ENCODE data around the gene SPTB. TPM values are rescaled to one million over a fixed set of nuclear protein-coding genes. Genes with fewer than 3 reads are reported as not detected.
A peak's percentile ranks its signal among the peaks of the same experiment; 100 is the strongest.

Gene SPTB
- total RNA-seq, 1 donor from 2014 or later, result 8.9 TPM

GRCh38 chr14:64709126-64709525 lies 170.6 kb downstream of the SPTB start:
- Mint-ChIP-seq H3K4me1 (peaks cover 47% of the 10 kb centered on the region), H3K27me3 (ENCODE audit: low read depth) (no peaks in the 10 kb centered on the region), H3K9me3 (peaks cover 25% of the 10 kb centered on the region), H3K36me3 (peaks cover 23% of the 10 kb centered on the region), H3K27ac (peak overlapping the region; percentile 70), H3K4me3 (peak overlapping the region; percentile 39)
- no peak for DNase-seq (ENCODE audit: low spot score in 2 of 2, unreplicated experiment in 2 of 2)
- TF ChIP-seq CTCF (IDR thresholded peaks at IDR 0.05; ENCODE audit: unreplicated experiment), result no peak

GRCh38 chr14:64708148-64709004 lies 171.3 kb downstream of the SPTB start:
- no peak for DNase-seq (ENCODE audit: low spot score in 2 of 2, unreplicated experiment in 2 of 2)
- Mint-ChIP-seq H3K4me1 (peaks cover 52% of the 10 kb centered on the region), H3K9me3 (peaks cover 17% of the 10 kb centered on the region), H3K4me3 (peak overlapping the region; percentile 39), H3K27ac (peak overlapping the region; percentile 70), H3K27me3 (ENCODE audit: low read depth) (no peaks in the 10 kb centered on the region), H3K36me3 (peaks cover 18% of the 10 kb centered on the region)
- no peak for TF ChIP-seq CTCF (IDR thresholded peaks at IDR 0.05; ENCODE audit: unreplicated experiment)

GRCh38 chr14:64707661-64708060 lies 172.0 kb downstream of the SPTB start:
- peak overlapping the region; percentile 70 for H3K27ac Mint-ChIP-seq
- no peak for DNase-seq (ENCODE audit: low spot score in 2 of 2, unreplicated experiment in 2 of 2)

GRCh38 chr14:64706593-64707193 lies 173.0 kb downstream of the SPTB start:
- Mint-ChIP-seq H3K27ac (peak overlapping the region; percentile 70), H3K9me3 (peaks cover under 1% of the 10 kb centered on the region), H3K36me3 (peaks cover 3% of the 10 kb centered on the region), H3K27me3 (ENCODE audit: low read depth) (no peaks in the 10 kb centered on the region), H3K4me1 (peaks cover 67% of the 10 kb centered on the region), H3K4me3 (peak overlapping the region; percentile 83)
- TF ChIP-seq CTCF (IDR thresholded peaks at IDR 0.05; ENCODE audit: unreplicated experiment), result no peak
- no peak for DNase-seq (ENCODE audit: low spot score in 2 of 2, unreplicated experiment in 2 of 2)

More at GRCh38 chr14:64707661-64708060, 172.0 kb downstream of the SPTB start:
- Mint-ChIP-seq H3K36me3 (peaks cover 11% of the 10 kb centered on the region), H3K4me1 (peaks cover 60% of the 10 kb centered on the region), H3K4me3 (peak overlapping the region; percentile 58), H3K27me3 (ENCODE audit: low read depth) (no peaks in the 10 kb centered on the region), H3K9me3 (peaks cover 10% of the 10 kb centered on the region)
- no peak for TF ChIP-seq CTCF (IDR thresholded peaks at IDR 0.05; ENCODE audit: unreplicated experiment)

GRCh38 chr14:64706119-64706592 lies 173.6 kb downstream of the SPTB start:
- peak overlapping the region; percentile 83 for H3K4me3 Mint-ChIP-seq
- peak overlapping the region; percentile 94 for H3K27ac Mint-ChIP-seq
- DNase-seq (ENCODE audit: low spot score in 2 of 2, unreplicated experiment in 2 of 2), result no peak
- H3K36me3 Mint-ChIP-seq, result no peaks in the 10 kb centered on the region
- peaks cover 71% of the 10 kb centered on the region for H3K4me1 Mint-ChIP-seq
- TF ChIP-seq CTCF (IDR thresholded peaks at IDR 0.05; ENCODE audit: unreplicated experiment), result no peak
- no peaks in the 10 kb centered on the region for H3K9me3 Mint-ChIP-seq
- H3K27me3 Mint-ChIP-seq (ENCODE audit: low read depth), result no peaks in the 10 kb centered on the region
